NCI-H146 (cell line): ENCODE results near the gene FCGR3A.
"Not testable (repeated sequence)": the region's sequence is repeated elsewhere in the genome, so short reads cannot be mapped to it uniquely, and the experiment has no call there.

Experiments
- DNase-seq: peaks from one replicate; lab custom pipeline; 2025; lab: John Stamatoyannopoulos, UW

Gene FCGR3A

GRCh38 chr1:161530671-161531641 lies 18.7 kb downstream of the FCGR3A start:
- DNase-seq: peak; percentile 87

GRCh38 chr1:161530158-161530557 lies 19.5 kb downstream of the FCGR3A start:
- peak; percentile 42 for DNase-seq

GRCh38 chr1:161529463-161530104 lies 20.0 kb downstream of the FCGR3A start:
- DNase-seq: not testable (repeated sequence)

- DNase-seq: not testable (repeated sequence)
Measured at GRCh38 chr1:161528550-161528949, 21.1 kb downstream of the FCGR3A start.

GRCh38 chr1:161525918-161526317 lies 23.7 kb downstream of the FCGR3A start:
- DNase-seq: not testable (repeated sequence)

GRCh38 chr1:161525321-161525720 lies 24.3 kb downstream of the FCGR3A start:
- DNase-seq: not testable (repeated sequence)

- not testable (repeated sequence) for DNase-seq
Measured at GRCh38 chr1:161524742-161525291, 24.8 kb downstream of the FCGR3A start.

GRCh38 chr1:161523817-161524741 lies 25.5 kb downstream of the FCGR3A start, which contains the start of gene HSPA6:
TSS of gene HSPA6 (plus strand) at chr1:161524540. CDS start at chr1:161524659, 119 bp downstream.
- peak; percentile 54 for DNase-seq

GRCh38 chr1:161523041-161523816 lies 26.4 kb downstream of the FCGR3A start:
- not testable (repeated sequence) for DNase-seq

GRCh38 chr1:161513953-161514352 lies 35.7 kb downstream of the FCGR3A start:
- not testable (repeated sequence) for DNase-seq

GRCh38 chr1:161513448-161513780 lies 36.2 kb downstream of the FCGR3A start:
- not testable (repeated sequence) for DNase-seq

- DNase-seq: not testable (repeated sequence)
Measured at GRCh38 chr1:161512636-161513447, 36.8 kb downstream of the FCGR3A start.

GRCh38 chr1:161511756-161512060 lies 37.9 kb downstream of the FCGR3A start:
- no peak for DNase-seq

- DNase-seq: no peak
Measured at GRCh38 chr1:161511018-161511755, 38.4 kb downstream of the FCGR3A start.

- no peak for DNase-seq
Measured at GRCh38 chr1:161510477-161510876, 39.1 kb downstream of the FCGR3A start.

GRCh38 chr1:161506336-161507223 lies 43.0 kb downstream of the FCGR3A start:
- DNase-seq: no peak

- DNase-seq: no peak
Measured at GRCh38 chr1:161505686-161506085, 43.9 kb downstream of the FCGR3A start.

GRCh38 chr1:161503394-161503748 lies 46.2 kb downstream of the FCGR3A start:
- DNase-seq: no peak
